NCI-H510A treated with DMSO at 0.1 percent for 48 hours (cell line): ENCODE measurements around the gene TRIP4.
"Not testable (repeated sequence)": the region's sequence is repeated elsewhere in the genome, so short reads cannot be mapped to it uniquely, and the experiment has no call there.

Experiments used
- DNase-seq: peaks from one replicate; lab custom pipeline; 2025; lab: John Stamatoyannopoulos, UW

TRIP4 gene

GRCh38 chr15:64381000-64381751, 6.5 kb upstream of the TRIP4 start, which contains the start of gene PCLAF:
Gene PCLAF (minus strand): TSS chr15:64381441. CDS start chr15:64381371, 70 bp downstream.
- peak; percentile 86 for DNase-seq

GRCh38 chr15:64383760-64384159, 3.9 kb upstream of the TRIP4 start:
- no peak for DNase-seq

GRCh38 chr15:64386291-64386690, 1.3 kb upstream of the TRIP4 start:
- DNase-seq = no peak

GRCh38 chr15:64389036-64389435, 1.4 kb downstream of the TRIP4 start:
- DNase-seq = no peak

- DNase-seq = not testable (repeated sequence)
These were observed 4.8 kb downstream of the TRIP4 start for GRCh38 chr15:64392471-64392870.

GRCh38 chr15:64396789-64397188, 9.2 kb downstream of the TRIP4 start:
- no peak for DNase-seq

- no peak for DNase-seq
These were observed 10.9 kb downstream of the TRIP4 start for GRCh38 chr15:64398575-64398974.

GRCh38 chr15:64400583-64400982, 12.9 kb downstream of the TRIP4 start:
- no peak for DNase-seq

GRCh38 chr15:64412216-64412615, 24.6 kb downstream of the TRIP4 start:
- DNase-seq = no peak

GRCh38 chr15:64422697-64423096, 35.1 kb downstream of the TRIP4 start:
- DNase-seq = no peak

- no peak for DNase-seq
These were observed 36.3 kb downstream of the TRIP4 start for GRCh38 chr15:64423970-64424369.

- no peak for DNase-seq
These were observed 37.6 kb downstream of the TRIP4 start for GRCh38 chr15:64425221-64425620.

GRCh38 chr15:64426845-64427465, 39.3 kb downstream of the TRIP4 start:
- DNase-seq = no peak

- DNase-seq = no peak
These were observed 41.8 kb downstream of the TRIP4 start for GRCh38 chr15:64429448-64429847.

GRCh38 chr15:64430000-64430735, 42.5 kb downstream of the TRIP4 start:
- DNase-seq = no peak

- no peak for DNase-seq
These were observed 50.3 kb downstream of the TRIP4 start for GRCh38 chr15:64437982-64438381.

GRCh38 chr15:64438653-64439447, 51.2 kb downstream of the TRIP4 start:
- DNase-seq = no peak

- DNase-seq = no peak
These were observed 54.2 kb downstream of the TRIP4 start for GRCh38 chr15:64441852-64442251.

GRCh38 chr15:64443016-64443415, 55.4 kb downstream of the TRIP4 start:
- DNase-seq = no peak

- DNase-seq = no peak
These were observed 56.3 kb downstream of the TRIP4 start for GRCh38 chr15:64443747-64444621.

GRCh38 chr15:64444836-64445235, 57.2 kb downstream of the TRIP4 start:
- no peak for DNase-seq
